ENCODE measurements around the gene CDH24. TPM values are rescaled to one million over a fixed set of nuclear protein-coding genes. Genes with fewer than 3 reads are reported as not detected.
"Not testable (repeated sequence)": the region's sequence is repeated elsewhere in the genome, so short reads cannot be mapped to it uniquely, and the experiment has no call there.

CDH24 gene
- total and polyA plus RNA-seq, 2 experiments from 2014 or later = 1.5 to 3.8 TPM

DNA sequence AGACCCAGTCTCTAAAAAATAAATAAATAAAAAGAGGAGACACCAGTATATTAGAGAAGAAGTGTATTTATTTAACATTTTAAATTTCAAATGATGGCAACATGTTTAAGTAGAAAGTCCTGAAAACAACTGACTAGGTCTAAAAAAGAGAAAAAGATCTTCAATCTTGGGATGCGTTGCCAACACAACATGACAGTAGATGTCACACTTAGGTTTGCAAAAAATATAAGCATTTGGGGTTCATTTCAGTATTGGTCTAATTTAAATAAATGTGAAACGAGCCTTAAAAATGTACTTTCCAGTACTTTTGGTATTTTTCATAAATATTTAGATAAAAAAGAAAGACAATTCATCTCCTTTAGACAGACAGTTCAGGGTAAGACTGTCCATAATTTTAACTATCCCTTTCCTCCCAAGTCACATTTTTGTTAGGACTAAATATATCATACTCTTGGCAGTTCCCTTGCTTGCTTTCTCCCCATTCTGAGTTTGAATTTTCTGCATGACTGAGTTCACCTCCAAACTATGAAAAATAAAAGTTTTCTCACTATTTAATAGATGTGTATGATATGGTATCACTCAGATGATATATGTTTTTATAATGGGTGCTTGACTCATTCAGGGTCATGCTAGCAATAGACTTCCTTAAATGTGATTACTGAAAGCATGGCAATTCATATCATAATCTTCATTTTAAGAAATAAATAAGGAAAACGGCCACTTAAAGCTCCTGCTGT lies 51.7 kb downstream of the CDH24 start:
- Histone ChIP-seq H3K4me2 (ENCODE audit: unreplicated experiment) (peak overlapping the region; percentile 84), H3K27ac (peak overlapping the region; percentile 88), H3K9me3 (ENCODE audit: low read depth) (no peaks in the 10 kb centered on the region), H3K4me1 (ENCODE audit: insufficient read depth) (peaks cover 22% of the 10 kb centered on the region), H3K9me2 (ENCODE audit: insufficient read depth) (no peaks in the 10 kb centered on the region), H3K36me3 (ENCODE audit: low read depth) (no peaks in the 10 kb centered on the region), H3F3A (ENCODE audit: insufficient read depth) (peaks cover 25% of the 10 kb centered on the region; the same call in 1 of the 2 replicates), H3K79me2 (ENCODE audit: insufficient read depth) (peaks cover 5% of the 10 kb centered on the region; the same call in 1 of the 2 replicates), H4K20me1 (ENCODE audit: insufficient read depth) (no peaks in the 10 kb centered on the region), H3K9ac (peak overlapping the region; percentile 89), H3K4me3 (peak overlapping the region; percentile 79), H3K27me3 (replicated peaks; ENCODE audit: insufficient read depth) (no peaks in the 10 kb centered on the region), H2AFZ (peak overlapping the region; percentile 97; the same call in 1 of the 2 replicates)
- 53 to 57% methylated on average over 3 of the region's 3 CpGs for WGBS, 2 experiments (ENCODE audit: low coverage in 1 of 2, low lambda C conversion rate in 2 of 2, missing lambda C conversion rate in 2 of 2)
- TF ChIP-seq EZH2phosphoT487 (IDR thresholded peaks at IDR 0.05; ENCODE audit: insufficient read depth, low read depth) = no peak
- no peak for TF ChIP-seq EZH2 (IDR thresholded peaks at IDR 0.05; ENCODE audit: insufficient read depth, poor library complexity, severe bottlenecking)
- DNase-seq = peak; percentile 19
- in situ Hi-C loops (cut with MboI) = no loop called here

DNA sequence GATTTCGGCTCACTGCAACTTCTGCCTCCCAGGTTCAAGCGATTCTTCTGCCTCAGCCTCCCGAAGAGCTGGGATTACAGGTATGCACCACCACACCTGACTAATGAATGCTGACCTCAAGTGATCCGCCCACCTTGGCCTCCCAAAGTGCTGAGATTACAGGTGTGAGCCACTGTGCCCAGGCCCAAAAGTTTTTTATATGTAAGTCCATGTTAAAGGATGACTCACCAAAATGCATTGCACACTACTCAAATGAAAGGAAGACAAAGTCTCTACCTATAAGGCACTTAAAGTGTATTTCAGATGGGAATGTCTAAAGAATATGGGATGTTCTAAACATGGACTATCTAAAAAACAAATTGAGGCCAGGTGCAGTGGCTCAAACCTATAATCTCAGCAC lies 53.0 kb downstream of the CDH24 start:
- H4K20me1 ChIP-seq (ENCODE audit: insufficient read depth); H3K9me3 ChIP-seq (ENCODE audit: low read depth); H3K9me2 ChIP-seq (ENCODE audit: insufficient read depth); H3K27me3 ChIP-seq (replicated peaks; ENCODE audit: insufficient read depth); H3K4me2 ChIP-seq (ENCODE audit: unreplicated experiment); H3K36me3 ChIP-seq (ENCODE audit: low read depth); H3K27ac ChIP-seq; H3K9ac ChIP-seq; H2AFZ ChIP-seq; H3K4me3 ChIP-seq; in situ Hi-C loops (cut with MboI); H3K79me2 ChIP-seq (ENCODE audit: insufficient read depth); DNase-seq: not testable (repeated sequence)
- peaks cover 19% of the 10 kb centered on the region for H3K4me1 ChIP-seq (ENCODE audit: insufficient read depth)
- 95 to 96% methylated on average over 4 of the region's 4 CpGs for WGBS, 2 experiments (ENCODE audit: low coverage in 1 of 2, low lambda C conversion rate in 2 of 2, missing lambda C conversion rate in 2 of 2)
- peaks cover 25% of the 10 kb centered on the region; the same call in 1 of the 2 replicates for H3F3A ChIP-seq (ENCODE audit: insufficient read depth)

DNA sequence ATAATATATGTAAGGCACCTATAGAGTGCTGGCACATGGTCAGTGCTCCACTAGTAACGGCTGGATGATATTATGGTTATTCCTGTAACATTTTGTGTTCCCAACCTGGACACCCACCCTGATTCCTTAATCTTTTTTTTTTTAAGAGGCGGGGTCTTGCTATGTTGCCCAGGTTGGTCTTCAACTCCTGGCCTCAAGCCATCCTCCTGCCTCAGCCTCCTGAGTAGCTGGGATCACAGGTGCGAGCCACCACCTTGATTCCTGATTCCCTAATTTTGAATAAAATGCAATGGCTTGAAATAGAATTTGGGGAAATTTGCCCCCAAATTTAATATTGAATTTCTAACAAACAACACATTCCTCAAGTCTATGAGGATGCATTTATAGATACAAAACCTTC lies 54.7 kb downstream of the CDH24 start:
- no peak for TF ChIP-seq EZH2 (IDR thresholded peaks at IDR 0.05; ENCODE audit: insufficient read depth, poor library complexity, severe bottlenecking)
- Histone ChIP-seq H3K4me1 (ENCODE audit: insufficient read depth) (peaks cover 13% of the 10 kb centered on the region), H4K20me1 (ENCODE audit: insufficient read depth) (no peaks in the 10 kb centered on the region), H3K9ac (no peak overlapping the region), H3K79me2 (ENCODE audit: insufficient read depth) (no peaks in the 10 kb centered on the region), H3K4me3 (no peak overlapping the region), H3K9me3 (ENCODE audit: low read depth) (no peaks in the 10 kb centered on the region), H3K27me3 (replicated peaks; ENCODE audit: insufficient read depth) (no peaks in the 10 kb centered on the region), H3F3A (ENCODE audit: insufficient read depth) (peaks cover 16% of the 10 kb centered on the region; the same call in 1 of the 2 replicates), H3K27ac (no peak overlapping the region), H3K36me3 (ENCODE audit: low read depth) (no peaks in the 10 kb centered on the region), H2AFZ (no peak overlapping the region), H3K9me2 (ENCODE audit: insufficient read depth) (no peaks in the 10 kb centered on the region), H3K4me2 (ENCODE audit: unreplicated experiment) (no peak overlapping the region)
- no peak for DNase-seq
- 90 to 92% methylated on average over 3 of the region's 3 CpGs for WGBS, 2 experiments (ENCODE audit: low coverage in 1 of 2, low lambda C conversion rate in 2 of 2, missing lambda C conversion rate in 2 of 2)
- in situ Hi-C loops (cut with MboI) = no loop called here

DNA sequence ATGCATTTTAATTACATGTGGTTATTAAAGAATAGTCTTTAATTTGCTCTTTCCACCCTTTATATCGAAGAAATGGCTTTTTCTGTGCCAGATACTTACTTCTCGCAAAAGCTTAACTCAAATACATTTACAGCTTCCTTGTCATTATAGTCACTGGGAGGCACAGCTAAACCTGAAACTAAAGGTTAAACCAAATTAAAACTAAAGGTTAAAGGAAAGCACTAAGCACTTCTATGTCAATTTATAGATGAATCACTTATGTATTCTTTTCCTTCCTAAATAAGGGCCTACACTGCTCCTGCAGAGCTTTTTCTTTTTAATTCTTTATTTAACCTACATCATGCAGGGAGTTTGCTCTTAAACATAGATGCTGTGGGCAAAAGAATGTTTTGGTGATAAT lies 56.5 kb downstream of the CDH24 start:
- no peaks in the 10 kb centered on the region for H3K9me2 ChIP-seq (ENCODE audit: insufficient read depth)
- peaks cover 3% of the 10 kb centered on the region for H3K4me1 ChIP-seq (ENCODE audit: insufficient read depth)
- H2AFZ ChIP-seq = no peak overlapping the region
- 95 to 96% methylated on average over 2 of the region's 2 CpGs for WGBS, 2 experiments (ENCODE audit: low coverage in 1 of 2, low lambda C conversion rate in 2 of 2, missing lambda C conversion rate in 2 of 2)
- DNase-seq = no peak
- H3F3A ChIP-seq (ENCODE audit: insufficient read depth) = peaks cover 7% of the 10 kb centered on the region; the same call in 1 of the 2 replicates
- no peak overlapping the region for H3K27ac ChIP-seq
- no peak overlapping the region for H3K4me3 ChIP-seq
- H3K9me3 ChIP-seq (ENCODE audit: low read depth) = no peaks in the 10 kb centered on the region
- TF ChIP-seq EZH2 (IDR thresholded peaks at IDR 0.05; ENCODE audit: insufficient read depth, poor library complexity, severe bottlenecking) = no peak
- no peak for TF ChIP-seq EZH2phosphoT487 (IDR thresholded peaks at IDR 0.05; ENCODE audit: insufficient read depth, low read depth)
- H3K9ac ChIP-seq = no peak overlapping the region
- H3K4me2 ChIP-seq (ENCODE audit: unreplicated experiment) = no peak overlapping the region
- no peaks in the 10 kb centered on the region for H3K27me3 ChIP-seq (replicated peaks; ENCODE audit: insufficient read depth)
- in situ Hi-C loops (cut with MboI) = no loop called here
- H4K20me1 ChIP-seq (ENCODE audit: insufficient read depth) = no peaks in the 10 kb centered on the region
- H3K36me3 ChIP-seq (ENCODE audit: low read depth) = no peaks in the 10 kb centered on the region
- H3K79me2 ChIP-seq (ENCODE audit: insufficient read depth) = no peaks in the 10 kb centered on the region

All from GM23248 (cell line).